ENCODE measurements around the gene PACRG. TPM values are rescaled to one million over a fixed set of nuclear protein-coding genes. Genes with fewer than 3 reads are reported as not detected.
A peak's percentile ranks its signal among the peaks of the same experiment; 100 is the strongest.
"Not testable (repeated sequence)": the region's sequence is repeated elsewhere in the genome, so short reads cannot be mapped to it uniquely, and the experiment has no call there.

Gene PACRG
- polyA plus RNA-seq, 2 of the 4 experiments (the other 2 are of a cell fraction), result 0.14 to 0.30 TPM

- ChIA-PET POLR2A (no interaction called here), CTCF (no interaction called here)
- no peak for DNase-seq (ENCODE audit: low read depth in 1 of 2, low spot score in 1 of 2)
- no peak for ATAC-seq
- WGBS (ENCODE audit: missing lambda C conversion rate), result 97% methylated on average over 4 of the region's 4 CpGs
- Histone ChIP-seq H3K4me1 (peaks cover 29% of the 10 kb centered on the region), H3K4me2 (no peak overlapping the region), H3K4me3 (no peak overlapping the region), H3K9me3 (no peaks in the 10 kb centered on the region), H3K27ac (peak overlapping the region in 1 of 2 experiments; percentile 20; a peak in 1 of 6 replicates)
- TF ChIP-seq RAD21 (conservative IDR thresholded peaks at IDR 0.05 in 1 of 2, IDR thresholded peaks at IDR 0.05 in 1 of 2), result no peak
- TF ChIP-seq HOXB13 (CRISPR knock-in tag; IDR thresholded peaks at IDR 0.05; ENCODE audit: low read depth), result no peak
- TF ChIP-seq CTCF (IDR thresholded peaks at IDR 0.05), result no peak
- TF ChIP-seq CBX2 (IDR thresholded peaks at IDR 0.05; ENCODE audit: borderline replicate concordance, low read depth), result no peak
- no peak for TF ChIP-seq ELK1 (IDR thresholded peaks at IDR 0.05; ENCODE audit: low read depth, low read length)
- TF ChIP-seq TP53 (CRISPR knock-in tag; IDR thresholded peaks at IDR 0.05), result no peak
- TF ChIP-seq BHLHE40 (IDR thresholded peaks at IDR 0.05; ENCODE audit: low read depth, low read length), result no peak
- no peak for TF ChIP-seq POLR2AphosphoS2 (conservative IDR thresholded peaks at IDR 0.05; ENCODE audit: low read length)
- no peak for FAIRE-seq
Measured at GRCh38 chr6:163313566-163313965, 585.8 kb downstream of the PACRG start.

- ChIA-PET CTCF (interaction anchor here (1.1 kb wide), 1 partner anchor 11 kb away, joined by 3 read pairs; no protein-coding TSS in a partner anchor), POLR2A (no interaction called here)
- TF ChIP-seq RNF2 (IDR thresholded peaks at IDR 0.05; ENCODE audit: borderline replicate concordance, low read depth), result no peak
- TF ChIP-seq RCOR1 (IDR thresholded peaks at IDR 0.05; ENCODE audit: low read depth, low read length), result no peak
- FAIRE-seq (no peak), DNase-seq (ENCODE audit: low read depth in 1 of 2, low spot score in 1 of 2) (no peak), ATAC-seq (no peak)
- no peaks in the 10 kb centered on the region for H3K9me3 ChIP-seq
- peaks cover 29% of the 10 kb centered on the region for H3K4me1 ChIP-seq
- H3K4me2 ChIP-seq, result no peak overlapping the region
- no peak overlapping the region for H3K4me3 ChIP-seq
- 96% methylated on average over 5 of the region's 5 CpGs for WGBS (ENCODE audit: missing lambda C conversion rate)
- peak overlapping the region in 1 of 2 experiments; percentile 20; a peak in 1 of 6 replicates for H3K27ac ChIP-seq
Measured at GRCh38 chr6:163313981-163314380, 586.2 kb downstream of the PACRG start.

- ChIA-PET CTCF (interaction anchor here (1.1 kb wide), 1 partner anchor 12 kb away, joined by 3 read pairs; no protein-coding TSS in a partner anchor), POLR2A (no interaction called here)
- FAIRE-seq (no peak), ATAC-seq (no peak), DNase-seq (ENCODE audit: low read depth in 1 of 2, low spot score in 1 of 2) (no peak)
- peaks cover 24% of the 10 kb centered on the region for H3K4me1 ChIP-seq
- H3K9me3 ChIP-seq, result no peaks in the 10 kb centered on the region
- H3K27ac ChIP-seq, result no peak overlapping the region
- WGBS (ENCODE audit: missing lambda C conversion rate), result 91% methylated on average over 11 of the region's 11 CpGs
- no peak overlapping the region for H3K4me3 ChIP-seq
- H3K4me2 ChIP-seq, result no peak overlapping the region
- TF ChIP-seq GATA3 (IDR thresholded peaks at IDR 0.05; ENCODE audit: borderline replicate concordance) (no peak), KDM5A (IDR thresholded peaks at IDR 0.05) (no peak)
Measured at GRCh38 chr6:163314791-163315470, 587.2 kb downstream of the PACRG start.

- FAIRE-seq, result not testable (repeated sequence)
Measured at GRCh38 chr6:163316866-163317495, 589.2 kb downstream of the PACRG start.

More at GRCh38 chr6:163316866-163317495, 589.2 kb downstream of the PACRG start:
- peaks cover 10% of the 10 kb centered on the region for H3K4me1 ChIP-seq
- DNase-seq (ENCODE audit: low read depth in 1 of 2, low spot score in 1 of 2); H3K9me3 ChIP-seq; ATAC-seq; H3K4me3 ChIP-seq; H3K27ac ChIP-seq; H3K4me2 ChIP-seq; POLR2A ChIA-PET: not testable (repeated sequence)
- CTCF ChIA-PET, result interaction anchor here (0.7 kb wide), 1 partner anchor 9 kb away, joined by 3 read pairs; no protein-coding TSS in a partner anchor
- 85% methylated on average over 12 of the region's 12 CpGs for WGBS (ENCODE audit: missing lambda C conversion rate)
